Measurements from ENCODE around the gene FURIN.

- TF ChIP-seq OSR1 (CRISPR knock-in tag; IDR thresholded peaks at IDR 0.05) (no peak), POU6F1 (CRISPR knock-in tag; IDR thresholded peaks at IDR 0.05; ENCODE audit: borderline replicate concordance, low read depth) (no peak), TOX (CRISPR knock-in tag; IDR thresholded peaks at IDR 0.05; ENCODE audit: borderline replicate concordance) (no peak), PATZ1 (CRISPR knock-in tag; IDR thresholded peaks at IDR 0.05; ENCODE audit: borderline replicate concordance) (no peak), ZNF70 (CRISPR knock-in tag; IDR thresholded peaks at IDR 0.05) (no peak), TCF4 (CRISPR knock-in tag; IDR thresholded peaks at IDR 0.05; ENCODE audit: borderline replicate concordance) (no peak), CREB5 (CRISPR knock-in tag; IDR thresholded peaks at IDR 0.05; ENCODE audit: low read depth) (no peak)
Measured at GRCh38 chr15:90838544-90838943, 29.8 kb upstream of the FURIN start.

All from SK-N-SH treated with all-trans-retinoic acid at 6 μM for 48 hours (cell line).